ENCODE data around the gene TIAM1. TPM values are rescaled to one million over a fixed set of nuclear protein-coding genes. Genes with fewer than 3 reads are reported as not detected.

Gene TIAM1
- total RNA-seq, 1 donor from 2014 or later, result 6.6 TPM

DNA sequence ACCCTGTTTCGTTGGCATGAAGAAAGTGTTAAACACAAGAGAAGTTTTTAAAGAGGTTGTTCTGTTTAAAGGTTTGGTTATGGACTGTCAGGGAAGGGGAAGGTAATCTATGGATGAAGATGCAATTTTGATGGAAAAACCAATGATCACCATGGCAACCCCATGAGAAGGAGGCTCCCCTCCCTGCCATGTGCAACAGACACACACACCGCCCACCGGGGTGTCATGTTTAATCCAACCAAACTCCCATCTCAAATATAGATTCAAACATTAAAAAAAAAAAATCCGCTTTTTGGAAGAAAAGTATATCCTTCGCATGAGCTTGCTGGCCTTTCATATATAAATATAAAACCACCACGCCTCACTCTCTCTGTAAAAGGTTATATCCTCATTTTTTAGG is 224.9 kb downstream of the TIAM1 start:
- no peaks in the 10 kb centered on the region for H3K27me3 Mint-ChIP-seq (ENCODE audit: low read depth)
- TF ChIP-seq, protein P1, sequence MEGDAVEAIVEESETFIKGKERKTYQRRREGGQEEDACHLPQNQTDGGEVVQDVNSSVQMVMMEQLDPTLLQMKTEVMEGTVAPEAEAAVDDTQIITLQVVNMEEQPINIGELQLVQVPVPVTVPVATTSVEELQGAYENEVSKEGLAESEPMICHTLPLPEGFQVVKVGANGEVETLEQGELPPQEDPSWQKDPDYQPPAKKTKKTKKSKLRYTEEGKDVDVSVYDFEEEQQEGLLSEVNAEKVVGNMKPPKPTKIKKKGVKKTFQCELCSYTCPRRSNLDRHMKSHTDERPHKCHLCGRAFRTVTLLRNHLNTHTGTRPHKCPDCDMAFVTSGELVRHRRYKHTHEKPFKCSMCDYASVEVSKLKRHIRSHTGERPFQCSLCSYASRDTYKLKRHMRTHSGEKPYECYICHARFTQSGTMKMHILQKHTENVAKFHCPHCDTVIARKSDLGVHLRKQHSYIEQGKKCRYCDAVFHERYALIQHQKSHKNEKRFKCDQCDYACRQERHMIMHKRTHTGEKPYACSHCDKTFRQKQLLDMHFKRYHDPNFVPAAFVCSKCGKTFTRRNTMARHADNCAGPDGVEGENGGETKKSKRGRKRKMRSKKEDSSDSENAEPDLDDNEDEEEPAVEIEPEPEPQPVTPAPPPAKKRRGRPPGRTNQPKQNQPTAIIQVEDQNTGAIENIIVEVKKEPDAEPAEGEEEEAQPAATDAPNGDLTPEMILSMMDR (IDR thresholded peaks at IDR 0.05), result no peak
- H3K4me3 Mint-ChIP-seq (ENCODE audit: unreplicated experiment), result no peak overlapping the region
- peaks cover 14% of the 10 kb centered on the region for H3K4me1 Mint-ChIP-seq (ENCODE audit: low read depth)
- DNase-seq (ENCODE audit: low spot score), result no peak
- no peak overlapping the region for H3K27ac Mint-ChIP-seq (ENCODE audit: unreplicated experiment)
- no peaks in the 10 kb centered on the region for H3K9me3 Mint-ChIP-seq (ENCODE audit: low read depth)
- H3K36me3 Mint-ChIP-seq (ENCODE audit: low read depth), result peaks cover 4% of the 10 kb centered on the region

DNA sequence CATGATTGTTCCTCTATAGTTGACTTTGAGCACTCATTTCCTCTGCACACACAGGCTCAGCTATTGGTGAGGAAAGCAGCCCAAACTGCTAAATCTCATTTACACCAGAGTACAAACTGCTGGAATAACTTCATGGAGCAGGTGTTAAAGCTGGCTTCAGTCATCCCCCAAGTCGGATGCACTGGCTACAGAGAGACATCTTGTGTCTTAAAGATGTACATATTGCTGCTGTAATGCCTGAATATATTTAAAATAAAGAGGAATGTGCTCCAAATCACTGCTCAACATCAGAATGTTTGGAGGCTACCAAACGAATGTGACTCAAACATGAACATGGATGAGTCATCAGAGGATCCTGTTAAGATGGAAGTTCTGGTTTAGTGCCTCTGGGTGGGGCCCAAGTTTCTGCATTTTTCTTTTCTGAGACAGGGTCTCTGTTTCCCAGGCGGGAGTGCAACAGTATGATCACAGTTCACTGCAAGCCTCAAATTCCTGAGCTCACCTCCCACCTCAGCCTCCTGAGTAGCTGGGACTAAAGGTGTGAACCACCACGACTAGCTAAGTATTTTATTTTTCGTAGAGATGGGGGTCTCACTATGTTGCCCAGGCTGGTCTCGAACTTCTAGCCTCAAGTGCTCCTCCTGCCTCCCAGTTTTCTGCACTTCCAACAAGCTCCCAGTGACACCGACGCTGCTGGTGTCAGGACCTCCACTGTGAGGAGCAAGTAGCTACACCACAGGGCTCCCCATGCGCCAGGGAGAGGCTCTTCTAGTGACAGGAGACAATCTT is 226.7 kb downstream of the TIAM1 start:
- Mint-ChIP-seq H3K27me3 (ENCODE audit: low read depth) (no peaks in the 10 kb centered on the region), H3K36me3 (ENCODE audit: low read depth) (peaks cover 2% of the 10 kb centered on the region), H3K4me1 (ENCODE audit: low read depth) (peaks cover 14% of the 10 kb centered on the region), H3K27ac (ENCODE audit: unreplicated experiment) (peak overlapping the region; percentile 41), H3K4me3 (ENCODE audit: unreplicated experiment) (no peak overlapping the region), H3K9me3 (ENCODE audit: low read depth) (no peaks in the 10 kb centered on the region)
- TF ChIP-seq, protein P1 (IDR thresholded peaks at IDR 0.05), result peak; percentile 56
- DNase-seq (ENCODE audit: low spot score), result no peak

GRCh38 chr21:31115249-31115648 is 228.8 kb downstream of the TIAM1 start:
- Mint-ChIP-seq H3K36me3 (ENCODE audit: low read depth) (peaks cover 2% of the 10 kb centered on the region), H3K27me3 (ENCODE audit: low read depth) (no peaks in the 10 kb centered on the region), H3K4me3 (ENCODE audit: unreplicated experiment) (no peak overlapping the region), H3K9me3 (ENCODE audit: low read depth) (no peaks in the 10 kb centered on the region), H3K4me1 (ENCODE audit: low read depth) (peaks cover 14% of the 10 kb centered on the region), H3K27ac (ENCODE audit: unreplicated experiment) (no peak overlapping the region)
- TF ChIP-seq, protein P1 (IDR thresholded peaks at IDR 0.05), result no peak
- DNase-seq (ENCODE audit: low spot score), result no peak

GRCh38 chr21:31111093-31111492 is 233.0 kb downstream of the TIAM1 start:
- no peaks in the 10 kb centered on the region for H3K36me3 Mint-ChIP-seq (ENCODE audit: low read depth)

DNA sequence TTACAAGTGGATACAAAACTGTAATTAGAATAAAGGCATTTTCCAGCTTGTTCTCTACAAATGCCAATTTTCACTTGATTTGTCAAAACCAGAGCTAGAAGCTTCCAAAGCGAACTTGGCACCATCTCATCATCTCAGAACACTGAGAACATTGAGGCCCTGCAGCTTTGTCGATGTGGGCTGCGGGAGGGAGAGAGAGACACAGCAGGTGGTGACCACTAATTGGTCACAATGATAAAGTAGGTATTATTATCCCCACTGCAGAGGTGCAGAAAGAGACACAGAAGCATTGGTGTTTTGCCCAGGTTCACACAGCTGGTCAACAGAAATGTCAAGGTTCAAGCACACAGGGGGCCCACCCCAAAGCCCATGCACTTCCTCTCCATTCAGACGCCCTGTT is 233.6 kb downstream of the TIAM1 start:
- Mint-ChIP-seq H3K36me3 (ENCODE audit: low read depth) (no peaks in the 10 kb centered on the region), H3K27ac (ENCODE audit: unreplicated experiment) (no peak overlapping the region), H3K9me3 (ENCODE audit: low read depth) (no peaks in the 10 kb centered on the region), H3K27me3 (ENCODE audit: low read depth) (no peaks in the 10 kb centered on the region), H3K4me1 (ENCODE audit: low read depth) (no peaks in the 10 kb centered on the region), H3K4me3 (ENCODE audit: unreplicated experiment) (no peak overlapping the region)
- no peak for DNase-seq (ENCODE audit: low spot score)
- TF ChIP-seq, protein P1 (IDR thresholded peaks at IDR 0.05), result no peak

More at GRCh38 chr21:31111093-31111492, 233.0 kb downstream of the TIAM1 start:
- Mint-ChIP-seq H3K27ac (ENCODE audit: unreplicated experiment) (no peak overlapping the region), H3K27me3 (ENCODE audit: low read depth) (no peaks in the 10 kb centered on the region), H3K9me3 (ENCODE audit: low read depth) (no peaks in the 10 kb centered on the region), H3K4me1 (ENCODE audit: low read depth) (no peaks in the 10 kb centered on the region), H3K4me3 (ENCODE audit: unreplicated experiment) (no peak overlapping the region)
- TF ChIP-seq, protein P1 (IDR thresholded peaks at IDR 0.05), result no peak
- no peak for DNase-seq (ENCODE audit: low spot score)
